ENCODE data around the gene OXGR1.

GRCh38 chr13:97002581-97002980 is 8.3 kb upstream of the OXGR1 start:
- TF ChIP-seq GATA3 (IDR thresholded peaks at IDR 0.05; ENCODE audit: low read depth, low read length) = no peak
- TF ChIP-seq GATA2 (IDR thresholded peaks at IDR 0.05; ENCODE audit: low read depth, low read length) = no peak

Data from SH-SY5Y (cell line).